ENCODE data around the gene APBA1. TPM values are rescaled to one million over a fixed set of nuclear protein-coding genes. Genes with fewer than 3 reads are reported as not detected.

APBA1 gene
- total RNA-seq, 1 experiment from 2014 or later, result 1.8 TPM

DNA sequence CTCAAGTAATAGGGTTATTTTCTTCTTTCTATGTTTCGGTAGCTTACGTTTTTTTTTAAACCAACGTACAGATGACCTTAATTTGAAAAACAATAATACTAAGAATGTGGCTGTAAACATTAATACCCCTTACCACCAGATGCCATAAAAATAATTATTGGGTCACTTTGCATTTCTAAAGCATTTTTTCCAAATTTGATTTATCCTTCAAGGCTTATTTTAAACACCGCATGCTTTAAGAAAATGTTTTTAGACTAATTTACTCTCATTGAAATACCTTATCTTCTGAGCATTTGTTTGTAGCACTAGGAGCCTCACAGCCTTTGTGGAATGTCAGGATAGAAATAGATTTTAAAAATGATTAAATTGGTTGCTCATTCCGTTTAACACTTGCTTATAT lies 5.8 kb upstream of the APBA1 start:
- H2BK15ac ChIP-seq (ENCODE audit: low read depth, low read length), result no peak overlapping the region
- no peak overlapping the region for H4K91ac ChIP-seq (ENCODE audit: insufficient read length, low read depth, low read length)
- H3K9me3 ChIP-seq (ENCODE audit: control insufficient read depth, low read depth, low read length), result no peaks in the 10 kb centered on the region
- no peaks in the 10 kb centered on the region for H3K79me2 ChIP-seq (ENCODE audit: insufficient read depth, low read length)
- no peak overlapping the region for H3K9ac ChIP-seq (ENCODE audit: extremely low read depth, insufficient read length, low read length)
- DNase-seq, result no peak
- no peak overlapping the region for H3K14ac ChIP-seq (ENCODE audit: insufficient read depth, low read length)
- Mint-ChIP-seq H3K36me3 (ENCODE audit: insufficient read depth in 1 of 3, low read depth in 3 of 3) (no peaks in the 10 kb centered on the region), H3K27me3 (ENCODE audit: low read depth) (peaks cover 1% of the 10 kb centered on the region; the same call in 1 of the 2 replicates), H3K4me1 (peaks cover 11% of the 10 kb centered on the region in 2 experiments), H3K27ac (no peak overlapping the region), H3K4me3 (no peak overlapping the region), H3K9me3 (no peaks in the 10 kb centered on the region)
- H4K5ac ChIP-seq (ENCODE audit: insufficient read length, low read depth, low read length), result no peak overlapping the region
- TF ChIP-seq CTCF (conservative IDR thresholded peaks at IDR 0.05), result no peak
- H3K79me1 ChIP-seq (ENCODE audit: insufficient read depth, low read depth, low read length, poor library complexity, severe bottlenecking), result no peaks in the 10 kb centered on the region
- peaks cover 3% of the 10 kb centered on the region for H3K23me2 ChIP-seq (ENCODE audit: insufficient read length, low read depth, low read length, poor library complexity, severe bottlenecking)
- H2BK120ac ChIP-seq (ENCODE audit: low read depth, low read length, poor library complexity, severe bottlenecking), result no peak overlapping the region
- H3T11ph ChIP-seq (ENCODE audit: low read length), result no peak overlapping the region
- H2AFZ ChIP-seq (ENCODE audit: low read length), result no peak overlapping the region
- H2AK5ac ChIP-seq (ENCODE audit: insufficient read length, low read length), result no peak overlapping the region
- H2BK12ac ChIP-seq (ENCODE audit: insufficient read length, low read depth, low read length), result no peak overlapping the region
- no peak overlapping the region for H3K4ac ChIP-seq (ENCODE audit: low read depth, low read length)
- no peaks in the 10 kb centered on the region for H3K4me1 ChIP-seq (ENCODE audit: insufficient read depth, low read length)
- no peak overlapping the region for H3K23ac ChIP-seq (ENCODE audit: insufficient read length, low read depth, low read length)
- H4K8ac ChIP-seq (replicated peaks; ENCODE audit: insufficient read length, low read depth, low read length), result no peak overlapping the region
- H2BK5ac ChIP-seq (ENCODE audit: insufficient read length, low read length), result no peak overlapping the region
- no CpG with 5 or more reads among the region's 5 CpGs for WGBS (ENCODE audit: extremely low coverage, insufficient read length, low lambda C conversion rate)
- no peak overlapping the region for H3K18ac ChIP-seq (ENCODE audit: insufficient read length, low read depth, low read length)
- no peak overlapping the region for H3K27ac ChIP-seq (ENCODE audit: insufficient read length, low read depth, low read length)
- no peaks in the 10 kb centered on the region for H4K20me1 ChIP-seq (ENCODE audit: control insufficient read depth, insufficient read depth, insufficient read length)
- H3K56ac ChIP-seq (ENCODE audit: insufficient read length, low read depth, low read length), result no peak overlapping the region
- no peaks in the 10 kb centered on the region for H3K27me3 ChIP-seq (ENCODE audit: insufficient read depth, low read length)
- H3K4me2 ChIP-seq (ENCODE audit: insufficient read depth, insufficient read length, low read length), result no peak overlapping the region
- H2BK20ac ChIP-seq (ENCODE audit: low read depth, low read length, poor library complexity, severe bottlenecking), result no peak overlapping the region

Data from H9 (cell line).